Smooth muscle cell of the umbilical artery (primary cell): ENCODE data around the gene XRCC2. TPM values are rescaled to one million over a fixed set of nuclear protein-coding genes. Genes with fewer than 3 reads are reported as not detected.

ENCODE experiments used
- total RNA-seq: library from RNA; depleted of rRNA; stranded (reverse); fragments of >200 nt; gene quantifications from 2 replicates; pipeline ENCODE4 v1.2.3, GENCODE V29; 2014

XRCC2 gene
- total RNA-seq, result 0.30 and 1.8 TPM in 2 replicates

DNA sequence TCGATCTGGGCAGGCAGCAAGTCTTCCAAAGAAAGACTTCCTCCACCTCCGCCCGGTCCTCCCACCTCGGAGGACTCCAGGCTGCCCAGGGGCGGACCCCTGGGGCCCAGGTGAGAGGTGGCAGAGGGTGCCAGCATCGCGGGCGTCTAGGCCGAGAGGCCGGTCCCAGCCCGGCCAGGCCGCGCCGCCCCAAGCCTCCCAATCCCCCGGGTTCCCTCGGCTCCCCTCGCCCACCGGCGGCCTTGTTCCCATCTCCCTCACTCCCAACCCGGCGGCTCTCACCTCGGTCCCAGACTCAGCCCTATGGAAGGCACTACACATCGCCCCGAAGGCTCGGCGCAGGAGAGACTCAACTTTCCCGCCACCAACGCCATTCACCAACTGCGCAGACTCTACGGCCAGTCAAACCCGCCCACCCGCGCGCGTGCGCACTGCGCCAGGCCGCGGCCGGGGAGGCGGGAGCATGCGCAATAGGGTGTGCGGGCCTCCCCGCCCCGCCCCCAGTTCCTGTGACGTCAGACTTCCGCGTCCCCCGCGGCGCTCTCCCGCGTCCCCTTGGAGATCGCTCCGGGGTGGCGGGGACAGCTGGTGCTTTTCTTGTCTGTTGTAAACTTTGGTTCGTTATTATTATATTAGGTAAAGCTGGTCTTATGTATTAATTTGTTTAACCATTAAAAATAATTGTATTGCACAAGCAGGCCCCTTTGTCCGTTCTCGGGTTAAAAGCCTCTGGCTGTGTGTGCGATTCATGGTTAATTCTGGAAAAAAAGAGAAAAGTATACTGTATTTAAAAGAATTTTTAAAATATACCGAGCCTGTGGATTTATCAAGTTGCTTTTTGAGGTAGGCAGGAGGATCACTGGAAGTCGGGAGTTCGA, at the start of gene XRCC2:
Gene XRCC2, minus strand, starts transcription at position 383 of the 878 bp plus-strand sequence. Its CDS starts 62 bp downstream, at position 321.

Other genes starting within 250 kb of the XRCC2 start
- gene KMT2C, start 240.1 kb downstream of the XRCC2 start, total RNA-seq, result 29.4 and 43.4 TPM in 2 replicates
- 8.3 and 11.6 TPM in 2 replicates for gene ACTR3B, start 83.6 kb upstream of the XRCC2 start, total RNA-seq